ENCODE results near the gene COBL.

DNA sequence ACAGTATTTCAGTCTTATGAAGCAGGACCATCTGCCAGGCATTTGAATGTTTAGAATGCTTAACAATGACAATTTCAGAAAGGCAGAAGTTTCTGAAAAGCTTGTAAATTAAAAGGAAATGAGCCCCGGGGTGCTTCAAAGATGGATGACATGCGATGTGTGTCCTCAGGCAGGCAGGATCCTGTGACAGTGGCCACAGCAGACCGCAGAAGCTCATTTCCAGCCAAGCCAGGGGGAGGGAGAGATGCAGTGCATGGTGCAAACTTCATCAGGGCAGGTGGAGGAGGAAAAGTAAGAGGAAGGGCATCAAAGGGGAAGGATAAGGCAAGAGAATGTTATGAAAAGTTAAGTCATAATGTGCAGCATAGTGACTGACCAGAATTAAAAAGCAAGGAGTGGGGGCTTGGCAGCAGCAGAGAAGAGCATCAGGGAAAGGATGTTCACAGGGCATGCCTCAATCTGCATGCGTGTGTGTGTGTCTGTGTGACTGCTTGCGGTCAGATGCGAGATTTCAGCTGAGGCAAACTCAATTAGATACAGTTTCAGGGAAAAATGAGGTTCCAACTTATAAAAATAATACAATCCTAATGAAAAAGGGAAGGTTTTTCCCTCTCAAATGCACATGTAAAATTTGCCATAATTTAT lies 173.7 kb downstream of the COBL start:
- TF ChIP-seq, protein P1, sequence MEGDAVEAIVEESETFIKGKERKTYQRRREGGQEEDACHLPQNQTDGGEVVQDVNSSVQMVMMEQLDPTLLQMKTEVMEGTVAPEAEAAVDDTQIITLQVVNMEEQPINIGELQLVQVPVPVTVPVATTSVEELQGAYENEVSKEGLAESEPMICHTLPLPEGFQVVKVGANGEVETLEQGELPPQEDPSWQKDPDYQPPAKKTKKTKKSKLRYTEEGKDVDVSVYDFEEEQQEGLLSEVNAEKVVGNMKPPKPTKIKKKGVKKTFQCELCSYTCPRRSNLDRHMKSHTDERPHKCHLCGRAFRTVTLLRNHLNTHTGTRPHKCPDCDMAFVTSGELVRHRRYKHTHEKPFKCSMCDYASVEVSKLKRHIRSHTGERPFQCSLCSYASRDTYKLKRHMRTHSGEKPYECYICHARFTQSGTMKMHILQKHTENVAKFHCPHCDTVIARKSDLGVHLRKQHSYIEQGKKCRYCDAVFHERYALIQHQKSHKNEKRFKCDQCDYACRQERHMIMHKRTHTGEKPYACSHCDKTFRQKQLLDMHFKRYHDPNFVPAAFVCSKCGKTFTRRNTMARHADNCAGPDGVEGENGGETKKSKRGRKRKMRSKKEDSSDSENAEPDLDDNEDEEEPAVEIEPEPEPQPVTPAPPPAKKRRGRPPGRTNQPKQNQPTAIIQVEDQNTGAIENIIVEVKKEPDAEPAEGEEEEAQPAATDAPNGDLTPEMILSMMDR (IDR thresholded peaks at IDR 0.05): no peak
- TF ChIP-seq POLR2A (IDR thresholded peaks at IDR 0.05) (no peak), POLR2AphosphoS5 (IDR thresholded peaks at IDR 0.05) (no peak)
